ENCODE data around the gene KIAA0319L. TPM values are rescaled to one million over a fixed set of nuclear protein-coding genes. Genes with fewer than 3 reads are reported as not detected.

The KIAA0319L gene
- total RNA-seq, 1 donor from 2014 or later = 58.3 TPM

GRCh38 chr1:35436078-35436477, 121.1 kb downstream of the KIAA0319L start:
- Histone ChIP-seq H3K79me2 (ENCODE audit: low read depth) (no peaks in the 10 kb centered on the region), H3K9ac (no peak overlapping the region), H3K36me3 (peaks cover 3% of the 10 kb centered on the region), H3K4me3 (no peak overlapping the region), H3K27ac (no peak overlapping the region), H3K27me3 (no peaks in the 10 kb centered on the region), H3K9me3 (ENCODE audit: low read depth) (no peaks in the 10 kb centered on the region), H3K4me1 (no peaks in the 10 kb centered on the region), H3K4me2 (no peak overlapping the region), H2AFZ (replicated peaks) (no peak overlapping the region), H3F3A (ENCODE audit: low read depth) (peaks cover 1% of the 10 kb centered on the region), H4K20me1 (ENCODE audit: low read depth) (no peaks in the 10 kb centered on the region)
- Mint-ChIP-seq H3K27ac (no peak overlapping the region), H3K4me3 (no peak overlapping the region), H3K4me1 (no peaks in the 10 kb centered on the region), H3K27me3 (ENCODE audit: insufficient read depth, low read depth) (peaks cover 5% of the 10 kb centered on the region), H3K36me3 (peaks cover 47% of the 10 kb centered on the region), H3K9me3 (no peaks in the 10 kb centered on the region)
- no peak for DNase-seq (ENCODE audit: low spot score)
- no peak for TF ChIP-seq EZH2 (IDR thresholded peaks at IDR 0.05)

DNA sequence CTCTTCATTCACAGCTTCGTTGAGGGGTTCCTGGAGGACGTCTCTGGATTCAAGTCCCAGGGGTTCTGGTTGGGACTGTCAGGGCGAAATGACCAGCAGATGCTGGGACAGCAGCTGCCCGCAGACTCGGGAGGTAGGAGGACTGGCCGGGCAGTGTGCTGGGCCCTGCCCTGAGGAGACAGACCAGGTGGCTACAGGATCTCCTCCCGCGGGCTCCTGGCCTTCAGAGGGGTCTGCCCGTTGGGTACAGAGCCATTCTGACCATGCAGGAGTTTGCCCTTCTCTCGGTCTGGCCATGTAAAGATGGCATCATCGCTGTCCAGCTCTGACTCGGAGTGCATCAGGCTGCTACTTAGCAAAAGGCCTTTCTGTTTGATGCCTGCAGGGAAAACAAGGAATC, 122.5 kb downstream of the KIAA0319L start:
- H3F3A ChIP-seq (ENCODE audit: low read depth) = peaks cover 2% of the 10 kb centered on the region
- no peak overlapping the region for H3K27ac ChIP-seq
- no peak overlapping the region for H3K4me2 ChIP-seq
- H4K20me1 ChIP-seq (ENCODE audit: low read depth) = no peaks in the 10 kb centered on the region
- no peak overlapping the region for H3K4me3 ChIP-seq
- Mint-ChIP-seq H3K4me3 (no peak overlapping the region), H3K27me3 (ENCODE audit: insufficient read depth, low read depth) (peaks cover 5% of the 10 kb centered on the region), H3K4me1 (no peaks in the 10 kb centered on the region), H3K27ac (no peak overlapping the region), H3K36me3 (peaks cover 56% of the 10 kb centered on the region), H3K9me3 (no peaks in the 10 kb centered on the region)
- H3K79me2 ChIP-seq (ENCODE audit: low read depth) = no peaks in the 10 kb centered on the region
- DNase-seq (ENCODE audit: low spot score) = no peak
- no peaks in the 10 kb centered on the region for H3K9me3 ChIP-seq (ENCODE audit: low read depth)
- peaks cover 3% of the 10 kb centered on the region for H3K36me3 ChIP-seq
- no peak overlapping the region for H3K9ac ChIP-seq
- no peak for TF ChIP-seq EZH2 (IDR thresholded peaks at IDR 0.05)
- TF ChIP-seq, protein P1, sequence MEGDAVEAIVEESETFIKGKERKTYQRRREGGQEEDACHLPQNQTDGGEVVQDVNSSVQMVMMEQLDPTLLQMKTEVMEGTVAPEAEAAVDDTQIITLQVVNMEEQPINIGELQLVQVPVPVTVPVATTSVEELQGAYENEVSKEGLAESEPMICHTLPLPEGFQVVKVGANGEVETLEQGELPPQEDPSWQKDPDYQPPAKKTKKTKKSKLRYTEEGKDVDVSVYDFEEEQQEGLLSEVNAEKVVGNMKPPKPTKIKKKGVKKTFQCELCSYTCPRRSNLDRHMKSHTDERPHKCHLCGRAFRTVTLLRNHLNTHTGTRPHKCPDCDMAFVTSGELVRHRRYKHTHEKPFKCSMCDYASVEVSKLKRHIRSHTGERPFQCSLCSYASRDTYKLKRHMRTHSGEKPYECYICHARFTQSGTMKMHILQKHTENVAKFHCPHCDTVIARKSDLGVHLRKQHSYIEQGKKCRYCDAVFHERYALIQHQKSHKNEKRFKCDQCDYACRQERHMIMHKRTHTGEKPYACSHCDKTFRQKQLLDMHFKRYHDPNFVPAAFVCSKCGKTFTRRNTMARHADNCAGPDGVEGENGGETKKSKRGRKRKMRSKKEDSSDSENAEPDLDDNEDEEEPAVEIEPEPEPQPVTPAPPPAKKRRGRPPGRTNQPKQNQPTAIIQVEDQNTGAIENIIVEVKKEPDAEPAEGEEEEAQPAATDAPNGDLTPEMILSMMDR (IDR thresholded peaks at IDR 0.05) = no peak
- TF ChIP-seq EZH2phosphoT487 (IDR thresholded peaks at IDR 0.05) = no peak
- no peak overlapping the region for H2AFZ ChIP-seq (replicated peaks)
- H3K4me1 ChIP-seq = no peaks in the 10 kb centered on the region
- no peaks in the 10 kb centered on the region for H3K27me3 ChIP-seq

- Mint-ChIP-seq H3K27ac (no peak overlapping the region), H3K4me3 (no peak overlapping the region), H3K4me1 (no peaks in the 10 kb centered on the region), H3K9me3 (no peaks in the 10 kb centered on the region), H3K27me3 (ENCODE audit: insufficient read depth, low read depth) (peaks cover 4% of the 10 kb centered on the region), H3K36me3 (peaks cover 53% of the 10 kb centered on the region)
- H3F3A ChIP-seq (ENCODE audit: low read depth) = peaks cover 2% of the 10 kb centered on the region
- H3K27me3 ChIP-seq = no peaks in the 10 kb centered on the region
- no peaks in the 10 kb centered on the region for H3K36me3 ChIP-seq
- no peak overlapping the region for H3K27ac ChIP-seq
- no peaks in the 10 kb centered on the region for H3K4me1 ChIP-seq
- H3K9ac ChIP-seq = no peak overlapping the region
- no peaks in the 10 kb centered on the region for H4K20me1 ChIP-seq (ENCODE audit: low read depth)
- no peak for DNase-seq (ENCODE audit: low spot score)
- no peaks in the 10 kb centered on the region for H3K9me3 ChIP-seq (ENCODE audit: low read depth)
- H2AFZ ChIP-seq (replicated peaks) = no peak overlapping the region
- TF ChIP-seq EZH2phosphoT487 (IDR thresholded peaks at IDR 0.05) (no peak), EZH2 (IDR thresholded peaks at IDR 0.05) (no peak)
- TF ChIP-seq, protein P1 (IDR thresholded peaks at IDR 0.05) = no peak
- no peaks in the 10 kb centered on the region for H3K79me2 ChIP-seq (ENCODE audit: low read depth)
- no peak overlapping the region for H3K4me3 ChIP-seq
- no peak overlapping the region for H3K4me2 ChIP-seq
These were observed 123.5 kb downstream of the KIAA0319L start for GRCh38 chr1:35433714-35434113.

GRCh38 chr1:35432231-35432630, 125.0 kb downstream of the KIAA0319L start:
- peaks cover 4% of the 10 kb centered on the region for H3K27me3 Mint-ChIP-seq (ENCODE audit: insufficient read depth, low read depth)
- Histone ChIP-seq H3K27ac (no peak overlapping the region), H3F3A (ENCODE audit: low read depth) (peaks cover 2% of the 10 kb centered on the region), H3K27me3 (no peaks in the 10 kb centered on the region), H3K79me2 (ENCODE audit: low read depth) (no peaks in the 10 kb centered on the region), H3K4me1 (peaks cover 4% of the 10 kb centered on the region), H3K9me3 (ENCODE audit: low read depth) (no peaks in the 10 kb centered on the region), H2AFZ (replicated peaks) (no peak overlapping the region), H3K4me2 (no peak overlapping the region), H4K20me1 (ENCODE audit: low read depth) (no peaks in the 10 kb centered on the region), H3K4me3 (no peak overlapping the region), H3K9ac (no peak overlapping the region), H3K36me3 (no peaks in the 10 kb centered on the region)
- H3K36me3 Mint-ChIP-seq = peaks cover 44% of the 10 kb centered on the region
- H3K4me3 Mint-ChIP-seq = no peak overlapping the region
- DNase-seq (ENCODE audit: low spot score) = no peak
- H3K4me1 Mint-ChIP-seq = no peaks in the 10 kb centered on the region
- no peaks in the 10 kb centered on the region for H3K9me3 Mint-ChIP-seq
- H3K27ac Mint-ChIP-seq = peak overlapping the region; percentile 74
- TF ChIP-seq EZH2 (IDR thresholded peaks at IDR 0.05) = no peak
- TF ChIP-seq, protein P1 (IDR thresholded peaks at IDR 0.05) = no peak
- no peak for TF ChIP-seq EZH2phosphoT487 (IDR thresholded peaks at IDR 0.05)

Measured in neural progenitor cell (in vitro differentiated cells).